Ovary (tissue), 9 donors: ENCODE measurements around the gene SLC44A4. TPM values are rescaled to one million over a fixed set of nuclear protein-coding genes. Genes with fewer than 3 reads are reported as not detected.

ENCODE experiments used
- DNase-seq, 5 donors: peaks; one replicate each; pipeline ENCODE4 v3.0.0-alpha.2; 2019 to 2020
- H3K27ac ChIP-seq, 2 donors: fragments of 200-600 bp; one replicate each; pipeline versions ENCODE4 v1.5.1 to v1.8.0; 2019 to 2022
- H3K27me3 ChIP-seq: fragments of 200-600 bp; one replicate; pipeline ENCODE4 v1.8.0; 2022
- H3K36me3 ChIP-seq: fragments of 200-600 bp; sonication (generic); one replicate; pipeline ENCODE4 v1.5.1; 2019
- H3K4me1 ChIP-seq: one replicate; pipeline ENCODE4 v1.8.1; 2013; ENCODE audit warnings: mild to moderate bottlenecking, moderate library complexity; ENCODE audit not compliant: insufficient read depth
- H3K4me3 ChIP-seq: fragments of 200-600 bp; sonication (generic); one replicate; pipeline ENCODE4 v1.5.1; 2017
- H3K9me3 ChIP-seq, 2 donors: fragments of 200-600 bp in 1 of 2; sonication (generic) in 1 of 2; one replicate each; pipeline versions ENCODE4 v1.5.1 to v1.8.1; 2013 to 2019; ENCODE audit warnings: mild to moderate bottlenecking in 1 of 2, moderate library complexity in 1 of 2
- CTCF ChIP-seq, 3 donors: fragments of 450-650 bp in 2 of 3; fragments of 200-600 bp in 1 of 3; IDR thresholded peaks; one replicate each; pipeline versions ENCODE4 v1.5.1 to v1.8.0; 2016 to 2022; ENCODE audit warnings: antibody characterized with exemption in 3 of 3, mild to moderate bottlenecking in 1 of 3
- EP300 ChIP-seq: sonication (generic); formaldehyde crosslinking; IDR thresholded peaks from one replicate; pipeline ENCODE4 v1.6.1; 2017; ENCODE audit warnings: antibody characterized with exemption
- POLR2A ChIP-seq: fragments of 450-650 bp; IDR thresholded peaks from one replicate; pipeline ENCODE4 v1.6.1; 2017; ENCODE audit warnings: antibody characterized with exemption, mild to moderate bottlenecking, moderate library complexity
- WGBS, 3 donors: extraction: QIAGEN DNeasy Blood & Tissue Kit in 1 of 3; methylation state at CpG; one replicate each; pipeline versions ENCODE4 v1.1.5 to v1.1.7; 2013 to 2017; 5-methylcytosine and 5-hydroxymethylcytosine counted together
- intact Hi-C, 4 donors: fragments of 100-400 bp; cut with DNase I; formaldehyde crosslinking; loops; one replicate each; pipeline versions ENCODE4 v1.11.0 to v1.15.1; 2022 to 2023
- polyA plus RNA-seq, 2 donors: library from polyadenylated mRNA; stranded (reverse); fragments of 200-250 nt in 1 of 2; fragments of 350-450 nt in 1 of 2; fragmentation: Illumina TruSeq in 1 of 2; extraction: RNeasy Lipid Tissue Mini Kit (QIAGEN cat#74804) in 1 of 2; gene quantifications; one replicate each; pipeline ENCODE4 v1.2.3, GENCODE V29; 2013 to 2014
- total RNA-seq, 7 donors: library from RNA; depleted of rRNA in 2 of 7; stranded (reverse); fragments of >200 nt in 2 of 7; fragmentation: NEBNext Ultra II Directional in 3 of 7; extraction: Animal tissue kit (Norgen Biotek cat#: 25700) in 3 of 7; gene quantifications; one replicate each; pipeline versions ENCODE4 v1.1.0 to v1.2.4, GENCODE V29; 2016 to 2023
- donor health status: DM: no; HTN: no; CAD: no; lungs with moderate emphysema.
- donor health status: DM: no; HTN: no; CAD: no.
- donor health status: Bipolar disorder and iron deficiency.
- donor health status: DM: yes; HTN: yes; CAD: no.
- donor health status: DM: no; HTN: no; CAD: no.
- donor health status: DM: yes; HTN: yes; CAD: no.

SLC44A4 gene
- total and polyA plus RNA-seq, 9 donors = 1.4 to 54.8 (median 6.2) TPM

- DNase-seq = peak; percentile 96 to 97 (median 96)
- Histone ChIP-seq H3K9me3 (no peaks in the 10 kb centered on the region), H3K4me3 (peak within 1 kb of the TSS; percentile 61), H3K36me3 (no peaks in the 10 kb centered on the region), H3K27ac (peak within 1 kb of the TSS; percentile 43 to 66), H3K4me1 (peaks cover 8% of the 10 kb centered on the region), H3K27me3 (no peaks in the 10 kb centered on the region)
- intact Hi-C loops = loop anchor here in 3 of 4 donors (10.0 kb wide), 2 partner anchors 53 to 213 kb away; partner anchors contain the start of genes NELFE (in 2 of the 3) and SKIC2 (in 2 of the 3)
- 0 to 1% (median 0%) methylated on average over 40 to 77 of the region's 77 CpGs for WGBS, 3 donors
- TF ChIP-seq POLR2A (peak; percentile 64), EP300 (no peak), CTCF (IDR thresholded peaks at IDR 0.05) (peak in 2 of 3 donors; percentile 5 to 13)
Measured at GRCh38 chr6:31901953-31902643, 23.3 kb upstream of the SLC44A4 start, which contains the start of gene ZBTB12. ZBTB12 (minus strand) TSS chr6:31902086; CDS start chr6:31901305, 781 bp downstream.

GRCh38 chr6:31901415-31901952, 22.7 kb upstream of the SLC44A4 start:
- 1 to 2% (median 2%) methylated on average over 34 to 45 of the region's 45 CpGs for WGBS, 3 donors
- peak overlapping the region; percentile 61 for H3K4me3 ChIP-seq
- no peaks in the 10 kb centered on the region for H3K9me3 ChIP-seq
- H3K36me3 ChIP-seq = no peaks in the 10 kb centered on the region
- peak in 3 of 5 donors; percentile 76 to 81 (median 77) for DNase-seq
- intact Hi-C loops = loop anchor here in 3 of 4 donors (10.0 kb wide), 2 partner anchors 53 to 213 kb away; partner anchors contain the start of genes NELFE (in 2 of the 3) and SKIC2 (in 2 of the 3)
- TF ChIP-seq CTCF (IDR thresholded peaks at IDR 0.05) (no peak), POLR2A (no peak), EP300 (no peak)
- no peaks in the 10 kb centered on the region for H3K27me3 ChIP-seq
- peaks cover 8% of the 10 kb centered on the region for H3K4me1 ChIP-seq
- peak overlapping the region; percentile 43 to 66 for H3K27ac ChIP-seq

- Histone ChIP-seq H3K4me1 (peaks cover 8% of the 10 kb centered on the region), H3K36me3 (no peaks in the 10 kb centered on the region), H3K9me3 (no peaks in the 10 kb centered on the region), H3K27ac (peak overlapping the region; percentile 23 to 66), H3K27me3 (no peaks in the 10 kb centered on the region), H3K4me3 (peak overlapping the region; percentile 61)
- 14 to 24% (median 18%) methylated on average over 24 to 29 of the region's 29 CpGs for WGBS, 3 donors
- TF ChIP-seq CTCF (IDR thresholded peaks at IDR 0.05) (no peak), POLR2A (no peak), EP300 (no peak)
- no peak for DNase-seq
- intact Hi-C loops = loop anchor here in 3 of 4 donors (10.0 kb wide), 2 partner anchors 54 to 214 kb away; partner anchors contain the start of genes NELFE (in 2 of the 3) and SKIC2 (in 2 of the 3)
Measured at GRCh38 chr6:31900917-31901414, 22.2 kb upstream of the SLC44A4 start.

- Histone ChIP-seq H3K9me3 (no peaks in the 10 kb centered on the region), H3K27me3 (no peaks in the 10 kb centered on the region), H3K36me3 (no peaks in the 10 kb centered on the region), H3K4me1 (peaks cover 8% of the 10 kb centered on the region), H3K4me3 (no peak overlapping the region), H3K27ac (no peak overlapping the region)
- no peak for TF ChIP-seq EP300
- no peak for TF ChIP-seq POLR2A
- no peak for TF ChIP-seq CTCF (IDR thresholded peaks at IDR 0.05)
- DNase-seq = no peak
- WGBS, 3 donors = 70 to 79% (median 75%) methylated on average over 45 to 49 of the region's 49 CpGs
- intact Hi-C loops = loop anchor here in 3 of 4 donors (10.0 kb wide), 2 partner anchors 55 to 215 kb away; partner anchors contain the start of genes NELFE (in 2 of the 3) and SKIC2 (in 2 of the 3)
Measured at GRCh38 chr6:31899882-31900722, 21.3 kb upstream of the SLC44A4 start.
